GM18867 (cell line): ENCODE measurements around the gene DDX49.
A peak's percentile ranks its signal among the peaks of the same experiment; 100 is the strongest.
"Not testable (repeated sequence)": the region's sequence is repeated elsewhere in the genome, so short reads cannot be mapped to it uniquely, and the experiment has no call there.

Experiments used
- ATAC-seq: cut with Tn5 transposase; IDR thresholded peaks from one replicate; pipeline ENCODE4 v1.9.1; 2021; ENCODE audit warnings: mild to moderate bottlenecking, moderate library complexity; ENCODE audit not compliant: unreplicated experiment

Gene DDX49

GRCh38 chr19:18908917-18909619 lies 10.4 kb upstream of the DDX49 start:
- ATAC-seq = no peak

- no peak for ATAC-seq
These were observed 9.5 kb upstream of the DDX49 start for GRCh38 chr19:18910010-18910409.

DNA sequence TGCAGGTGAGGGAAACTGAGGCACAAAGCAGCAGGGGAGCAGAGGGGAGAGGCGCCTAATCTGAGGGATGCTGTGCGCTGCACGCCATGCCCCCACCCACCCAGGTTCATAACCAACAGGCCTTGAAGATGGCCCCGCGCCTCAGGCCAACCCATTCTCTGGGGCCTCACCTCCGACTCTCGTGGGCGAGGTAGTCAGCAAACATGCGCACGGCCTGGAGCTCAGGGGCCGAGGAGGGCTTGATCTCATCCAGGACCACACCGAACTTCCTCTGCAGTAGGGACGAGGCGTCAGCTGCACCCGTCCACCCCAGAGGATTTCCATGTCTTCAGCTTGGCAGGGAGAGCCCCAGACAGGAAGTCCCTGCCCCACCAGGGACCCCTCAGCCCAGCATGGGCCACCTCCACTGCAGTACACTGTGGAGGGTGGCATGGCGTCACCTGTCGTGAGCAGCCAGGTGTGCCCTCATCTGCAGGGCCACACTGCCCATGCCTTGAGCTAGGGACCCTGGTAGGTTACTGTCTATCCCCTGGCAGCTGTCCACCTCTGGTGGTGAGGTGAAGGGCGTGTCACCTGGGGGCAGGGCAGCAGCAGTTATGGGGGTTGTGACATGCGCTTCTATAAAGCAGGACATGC lies 8.6 kb upstream of the DDX49 start:
- no peak for ATAC-seq

DNA sequence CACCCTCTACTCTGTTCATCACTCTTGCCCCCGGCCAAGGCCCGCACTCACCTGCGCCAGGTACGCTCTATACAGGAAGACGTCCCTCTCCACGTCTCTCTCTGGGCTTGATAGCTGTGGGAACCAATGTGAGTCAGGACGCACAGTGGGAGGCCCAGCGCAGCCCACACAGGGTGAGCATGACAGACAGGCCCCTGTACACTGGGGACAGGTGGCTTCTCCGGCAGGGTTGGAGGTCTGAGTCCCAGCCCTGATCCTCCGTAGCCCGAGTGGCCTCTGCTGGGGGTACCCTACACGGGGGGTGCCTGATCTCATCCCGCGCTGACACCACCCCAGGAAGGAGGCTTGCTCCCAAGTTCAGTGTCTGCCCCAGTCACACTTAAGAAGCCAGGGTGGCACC lies 6.6 kb upstream of the DDX49 start:
- no peak for ATAC-seq

DNA sequence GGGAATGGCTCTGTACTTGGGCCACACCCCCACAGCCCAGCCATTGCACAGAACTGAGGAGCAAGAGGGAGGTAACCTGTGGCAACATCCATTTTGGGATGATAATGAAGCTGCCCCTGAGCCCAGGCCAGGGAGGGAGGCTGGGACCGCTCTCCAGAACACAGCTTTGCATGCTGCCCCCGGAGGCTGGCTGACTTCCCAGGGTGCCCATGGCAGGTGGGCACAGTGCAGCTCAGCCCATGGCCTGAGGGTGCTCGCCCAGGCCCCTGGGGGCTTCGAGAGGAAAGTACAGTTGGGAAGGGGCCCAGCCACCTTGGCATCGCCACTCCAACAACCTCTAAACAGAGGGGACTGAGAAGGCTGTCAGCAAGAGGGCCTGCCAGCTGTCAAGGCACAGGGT lies 6.0 kb upstream of the DDX49 start:
- no peak for ATAC-seq

GRCh38 chr19:18915639-18916038 lies 3.9 kb upstream of the DDX49 start:
- no peak for ATAC-seq

GRCh38 chr19:18917593-18917992 lies 1.9 kb upstream of the DDX49 start:
- ATAC-seq = not testable (repeated sequence)

DNA sequence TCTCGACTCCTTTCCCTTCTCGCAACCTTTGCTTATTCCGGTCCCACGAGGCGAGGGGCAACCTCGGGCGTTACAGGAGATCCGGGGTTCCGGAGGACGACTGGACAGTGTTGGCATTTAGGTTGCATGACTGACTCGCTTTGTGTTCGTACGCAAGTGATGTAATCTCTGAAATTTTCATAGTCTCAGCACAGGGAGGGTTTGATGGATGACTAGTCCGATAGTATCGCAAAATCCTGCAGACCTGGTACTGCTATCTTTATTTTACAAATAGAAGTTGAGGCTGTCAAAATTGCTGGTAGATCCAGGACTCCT lies 342 bp downstream of the DDX49 start:
- ATAC-seq = no peak

GRCh38 chr19:18920400-18920799 lies 885 bp downstream of the DDX49 start:
- ATAC-seq = no peak

DNA sequence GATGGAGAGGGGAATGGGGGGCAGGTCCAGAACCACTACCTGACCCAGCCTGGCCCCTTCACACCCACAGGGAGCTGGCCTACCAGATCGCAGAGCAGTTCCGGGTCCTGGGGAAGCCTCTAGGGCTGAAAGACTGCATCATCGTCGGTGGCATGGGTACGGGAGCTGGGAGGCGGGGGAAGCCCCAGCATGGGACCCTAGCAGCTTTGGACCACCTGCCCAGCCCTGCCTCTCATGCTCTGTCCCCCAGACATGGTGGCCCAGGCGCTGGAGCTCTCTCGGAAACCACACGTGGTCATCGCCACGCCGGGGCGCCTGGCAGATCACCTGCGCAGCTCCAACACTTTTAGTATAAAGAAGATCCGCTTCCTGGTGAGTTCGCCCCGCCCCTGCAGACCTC lies 2.1 kb downstream of the DDX49 start:
- no peak for ATAC-seq

- no peak for ATAC-seq
These were observed 2.9 kb downstream of the DDX49 start for GRCh38 chr19:18922228-18922985.

GRCh38 chr19:18924684-18925213 lies 5.2 kb downstream of the DDX49 start:
- no peak for ATAC-seq

DNA sequence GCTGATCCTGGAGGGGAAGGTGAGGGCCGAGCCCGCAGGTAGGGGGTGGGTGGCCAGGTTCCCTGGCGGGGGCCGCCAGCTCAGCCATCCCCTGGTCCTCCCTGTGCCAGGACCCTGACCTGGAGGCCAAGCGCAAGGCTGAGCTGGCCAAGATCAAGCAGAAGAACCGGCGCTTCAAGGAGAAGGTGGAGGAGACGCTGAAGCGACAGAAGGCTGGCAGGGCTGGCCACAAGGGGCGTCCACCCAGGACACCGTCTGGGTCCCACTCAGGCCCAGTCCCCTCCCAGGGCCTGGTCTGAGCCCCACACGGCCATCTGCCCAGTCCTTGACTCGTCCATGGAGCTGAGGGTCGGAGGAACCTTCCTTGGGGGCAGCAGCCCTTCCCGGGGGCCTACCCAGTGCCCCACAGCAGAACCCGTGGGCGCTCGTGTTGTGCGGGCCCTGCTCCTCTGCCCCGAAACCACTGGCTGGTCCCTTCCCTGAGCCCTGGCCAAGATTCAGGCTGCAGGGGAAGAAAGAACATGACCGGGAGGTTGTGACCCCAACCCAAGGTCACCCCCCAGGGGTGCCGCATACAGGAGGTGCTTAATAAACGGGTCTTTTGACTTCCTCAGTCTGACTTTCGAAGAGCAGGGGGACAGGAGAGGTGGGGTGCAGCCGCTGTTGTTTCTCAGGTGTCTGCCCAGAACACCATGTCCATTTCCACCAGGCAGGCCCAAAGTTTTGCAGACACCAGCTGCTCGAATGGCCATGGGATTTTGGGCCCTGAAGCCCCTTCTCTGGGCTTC lies 8.7 kb downstream of the DDX49 start:
- ATAC-seq = no peak

DNA sequence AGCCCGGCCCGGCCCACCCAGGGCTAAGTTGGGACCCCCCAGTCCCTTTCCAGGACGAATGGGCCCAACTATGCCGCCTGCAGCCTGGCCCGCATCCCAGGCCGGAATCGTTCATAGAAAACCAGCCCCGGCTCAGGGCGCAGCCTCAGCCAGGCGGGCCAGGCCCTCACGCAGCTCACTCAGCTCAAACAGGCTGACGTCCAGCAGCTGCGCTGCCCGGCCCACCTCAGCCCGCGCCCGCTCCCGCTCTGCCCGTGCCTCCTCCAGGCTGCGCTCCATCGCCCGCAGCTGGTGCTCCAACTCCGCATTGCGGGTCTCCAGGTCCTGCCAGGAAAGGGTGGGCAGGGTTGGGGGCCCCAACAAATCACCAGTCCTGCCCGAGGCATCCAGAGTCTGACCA lies 9.8 kb downstream of the DDX49 start:
- ATAC-seq = no peak

- ATAC-seq = no peak
These were observed 12.0 kb downstream of the DDX49 start for GRCh38 chr19:18931316-18932162.

DNA sequence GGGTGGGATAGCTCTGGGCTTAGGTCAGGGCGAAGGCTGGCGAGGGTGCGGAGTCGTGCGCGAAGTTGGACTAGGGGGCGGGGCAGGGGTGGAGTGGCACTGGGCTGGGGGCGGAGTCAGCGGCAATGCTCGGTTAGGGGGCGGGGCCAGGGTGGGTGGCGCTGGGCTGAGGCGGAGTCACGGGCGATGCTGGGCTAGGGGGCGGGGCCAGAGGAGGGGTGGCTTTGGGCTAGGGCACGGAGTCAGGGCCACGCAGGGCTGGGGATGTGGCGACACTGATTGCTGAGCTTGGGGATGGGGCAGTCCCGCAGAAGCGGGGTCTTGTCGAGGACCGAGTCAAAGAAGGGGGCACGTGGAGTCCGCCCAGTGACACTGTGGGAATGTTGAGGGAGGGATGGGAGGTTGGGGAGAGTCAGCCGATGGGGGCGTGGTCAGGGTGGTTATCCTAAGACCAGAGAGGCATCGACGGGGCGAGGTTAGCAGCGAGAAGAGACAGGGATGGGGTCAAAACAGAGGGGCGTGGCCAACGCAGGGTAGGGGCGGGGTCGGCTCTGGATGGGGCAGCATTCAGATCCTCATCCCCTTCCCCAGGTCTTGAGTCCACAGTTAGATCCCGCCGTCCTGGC lies 12.8 kb downstream of the DDX49 start:
- ATAC-seq = peak; percentile 59

DNA sequence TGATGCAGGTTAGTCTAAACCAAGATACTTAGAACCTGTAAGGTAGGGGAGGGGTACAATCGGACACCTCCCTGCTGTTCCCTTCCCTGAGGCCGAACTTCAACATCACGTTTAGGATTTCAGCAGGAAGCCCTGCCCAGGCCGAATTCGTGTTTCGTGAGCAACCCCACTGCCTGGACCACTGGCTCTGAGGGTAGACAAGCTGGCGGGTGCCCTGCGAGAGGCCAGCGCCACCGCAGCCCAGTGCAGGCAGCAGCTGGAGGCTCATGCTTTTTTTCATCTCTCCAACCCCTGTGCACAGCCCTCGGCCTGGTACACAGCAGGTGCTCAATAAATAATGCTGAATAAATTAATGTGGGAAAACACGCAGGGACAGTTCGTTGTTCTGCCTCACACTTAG lies 13.8 kb downstream of the DDX49 start:
- no peak for ATAC-seq

DNA sequence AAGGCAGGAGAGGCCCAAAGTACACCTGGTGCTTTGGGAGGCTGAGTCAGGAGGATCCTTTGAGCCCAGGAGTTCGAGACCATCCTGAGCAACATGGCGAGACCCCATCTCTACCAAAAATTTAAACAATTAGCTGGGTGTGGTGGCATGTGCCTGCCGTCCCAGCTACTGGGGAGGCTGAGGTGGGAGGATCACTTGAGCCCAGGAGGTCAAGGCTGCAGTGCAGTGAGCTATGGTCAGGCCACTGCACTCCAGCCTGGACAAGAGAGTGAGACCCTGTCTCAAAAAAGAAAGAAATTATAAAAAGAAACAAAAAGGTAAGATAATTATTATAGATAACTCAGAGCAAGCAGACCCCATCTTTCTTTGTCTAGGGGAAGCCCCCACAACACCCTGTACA lies 19.6 kb downstream of the DDX49 start:
- ATAC-seq = no peak

- ATAC-seq = no peak
These were observed 20.6 kb downstream of the DDX49 start for GRCh38 chr19:18939922-18940768.
